Measurements from ENCODE around the gene TMEM222. TPM values are rescaled to one million over a fixed set of nuclear protein-coding genes. Genes with fewer than 3 reads are reported as not detected.

TMEM222 gene
- total RNA-seq, 1 experiment from 2014 or later: 38.3 TPM

DNA sequence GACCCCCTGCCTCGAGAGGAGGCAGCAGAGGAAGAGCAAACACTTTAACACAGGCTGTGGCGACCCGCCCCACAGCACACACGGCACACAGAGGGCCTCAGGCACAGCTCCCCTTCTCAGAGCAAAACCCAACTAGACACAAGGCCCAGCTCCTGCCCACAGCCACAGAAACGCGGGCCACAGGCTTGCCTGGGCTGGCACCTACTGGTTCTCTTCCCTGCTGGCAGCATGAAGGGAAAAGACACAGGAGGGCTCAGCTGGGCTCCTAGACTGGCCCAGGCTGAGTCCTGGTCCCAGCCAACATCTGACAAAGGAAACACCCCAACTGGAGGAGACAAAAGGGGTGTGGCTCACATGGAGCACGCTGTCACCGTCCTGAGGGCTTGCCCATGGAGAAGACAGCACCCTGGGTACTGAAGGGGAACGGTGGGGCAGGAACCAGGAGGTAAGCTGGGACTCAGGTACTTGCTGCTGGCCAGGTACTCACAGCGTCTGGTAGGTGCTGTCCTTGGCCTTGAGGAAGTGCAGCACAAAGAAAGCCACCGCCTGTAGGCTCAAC lies 57.7 kb downstream of the TMEM222 start:
- POLR2A ChIA-PET: interaction anchor here (0.7 to 1.9 kb wide), 4 partner anchors 13 to 80 kb away, joined by 3 to 6 read pairs (median 3); partner anchors contain the start of genes GPR3, MAP3K6 and SYTL1
- Mint-ChIP-seq H3K27me3 (ENCODE audit: insufficient read depth, unreplicated experiment) (no peaks in the 10 kb centered on the region), H3K36me3 (ENCODE audit: insufficient read depth, unreplicated experiment) (no peaks in the 10 kb centered on the region), H3K27ac (ENCODE audit: low read depth, unreplicated experiment) (no peak overlapping the region), H3K4me1 (ENCODE audit: insufficient read depth, unreplicated experiment) (peaks cover 12% of the 10 kb centered on the region), H3K9me3 (ENCODE audit: unreplicated experiment) (no peaks in the 10 kb centered on the region), H3K4me3 (ENCODE audit: unreplicated experiment) (no peak overlapping the region)
- no TSS peak for BruUV-seq (replicated peaks)
- CTCF ChIA-PET: interaction anchor here (0.6 to 2.0 kb wide), 6 partner anchors 8 to 277 kb away, joined by 3 to 11 read pairs (median 4); partner anchors contain the start of gene MAP3K6
- no peak for DNase-seq (ENCODE audit: unreplicated experiment)
- TF ChIP-seq, protein P1, sequence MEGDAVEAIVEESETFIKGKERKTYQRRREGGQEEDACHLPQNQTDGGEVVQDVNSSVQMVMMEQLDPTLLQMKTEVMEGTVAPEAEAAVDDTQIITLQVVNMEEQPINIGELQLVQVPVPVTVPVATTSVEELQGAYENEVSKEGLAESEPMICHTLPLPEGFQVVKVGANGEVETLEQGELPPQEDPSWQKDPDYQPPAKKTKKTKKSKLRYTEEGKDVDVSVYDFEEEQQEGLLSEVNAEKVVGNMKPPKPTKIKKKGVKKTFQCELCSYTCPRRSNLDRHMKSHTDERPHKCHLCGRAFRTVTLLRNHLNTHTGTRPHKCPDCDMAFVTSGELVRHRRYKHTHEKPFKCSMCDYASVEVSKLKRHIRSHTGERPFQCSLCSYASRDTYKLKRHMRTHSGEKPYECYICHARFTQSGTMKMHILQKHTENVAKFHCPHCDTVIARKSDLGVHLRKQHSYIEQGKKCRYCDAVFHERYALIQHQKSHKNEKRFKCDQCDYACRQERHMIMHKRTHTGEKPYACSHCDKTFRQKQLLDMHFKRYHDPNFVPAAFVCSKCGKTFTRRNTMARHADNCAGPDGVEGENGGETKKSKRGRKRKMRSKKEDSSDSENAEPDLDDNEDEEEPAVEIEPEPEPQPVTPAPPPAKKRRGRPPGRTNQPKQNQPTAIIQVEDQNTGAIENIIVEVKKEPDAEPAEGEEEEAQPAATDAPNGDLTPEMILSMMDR (IDR thresholded peaks at IDR 0.05; ENCODE audit: unreplicated experiment): no peak
- intact Hi-C loops (cut with micrococcal nuclease): no loop called here

DNA sequence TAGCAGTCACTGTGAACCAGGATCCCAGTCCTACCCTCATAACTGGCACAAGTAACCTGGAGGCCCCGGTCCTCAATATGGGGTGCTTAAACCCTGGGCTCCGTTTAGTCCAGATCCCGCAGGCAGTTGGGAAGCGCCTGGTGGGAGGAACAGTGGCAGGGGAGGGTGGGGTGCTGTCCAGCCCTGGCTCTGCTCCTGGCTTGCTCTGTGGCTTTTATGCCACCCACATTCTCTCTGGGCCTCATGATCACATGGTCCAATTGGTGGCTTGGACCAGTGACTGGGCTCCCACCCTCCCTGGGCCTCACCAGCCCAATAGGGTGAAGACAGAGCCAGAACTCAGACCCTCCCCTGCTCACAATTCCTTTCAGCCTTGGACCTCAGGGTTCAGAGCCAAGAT lies 58.3 kb downstream of the TMEM222 start:
- Mint-ChIP-seq H3K4me3 (ENCODE audit: unreplicated experiment) (no peak overlapping the region), H3K4me1 (ENCODE audit: insufficient read depth, unreplicated experiment) (peaks cover 12% of the 10 kb centered on the region), H3K9me3 (ENCODE audit: unreplicated experiment) (no peaks in the 10 kb centered on the region), H3K36me3 (ENCODE audit: insufficient read depth, unreplicated experiment) (no peaks in the 10 kb centered on the region), H3K27me3 (ENCODE audit: insufficient read depth, unreplicated experiment) (no peaks in the 10 kb centered on the region), H3K27ac (ENCODE audit: low read depth, unreplicated experiment) (no peak overlapping the region)
- intact Hi-C loops (cut with micrococcal nuclease): no loop called here
- CTCF ChIA-PET: interaction anchor here (0.6 to 2.0 kb wide), 5 partner anchors 7 to 278 kb away, joined by 3 to 11 read pairs (median 4); partner anchors contain the start of gene MAP3K6
- no peak for DNase-seq (ENCODE audit: unreplicated experiment)
- POLR2A ChIA-PET: interaction anchor here (0.7 to 1.2 kb wide), 3 partner anchors 12 to 80 kb away, joined by 3 read pairs; partner anchors contain the start of genes GPR3 and MAP3K6
- BruUV-seq (replicated peaks): no TSS peak
- TF ChIP-seq, protein P1 (IDR thresholded peaks at IDR 0.05; ENCODE audit: unreplicated experiment): no peak

DNA sequence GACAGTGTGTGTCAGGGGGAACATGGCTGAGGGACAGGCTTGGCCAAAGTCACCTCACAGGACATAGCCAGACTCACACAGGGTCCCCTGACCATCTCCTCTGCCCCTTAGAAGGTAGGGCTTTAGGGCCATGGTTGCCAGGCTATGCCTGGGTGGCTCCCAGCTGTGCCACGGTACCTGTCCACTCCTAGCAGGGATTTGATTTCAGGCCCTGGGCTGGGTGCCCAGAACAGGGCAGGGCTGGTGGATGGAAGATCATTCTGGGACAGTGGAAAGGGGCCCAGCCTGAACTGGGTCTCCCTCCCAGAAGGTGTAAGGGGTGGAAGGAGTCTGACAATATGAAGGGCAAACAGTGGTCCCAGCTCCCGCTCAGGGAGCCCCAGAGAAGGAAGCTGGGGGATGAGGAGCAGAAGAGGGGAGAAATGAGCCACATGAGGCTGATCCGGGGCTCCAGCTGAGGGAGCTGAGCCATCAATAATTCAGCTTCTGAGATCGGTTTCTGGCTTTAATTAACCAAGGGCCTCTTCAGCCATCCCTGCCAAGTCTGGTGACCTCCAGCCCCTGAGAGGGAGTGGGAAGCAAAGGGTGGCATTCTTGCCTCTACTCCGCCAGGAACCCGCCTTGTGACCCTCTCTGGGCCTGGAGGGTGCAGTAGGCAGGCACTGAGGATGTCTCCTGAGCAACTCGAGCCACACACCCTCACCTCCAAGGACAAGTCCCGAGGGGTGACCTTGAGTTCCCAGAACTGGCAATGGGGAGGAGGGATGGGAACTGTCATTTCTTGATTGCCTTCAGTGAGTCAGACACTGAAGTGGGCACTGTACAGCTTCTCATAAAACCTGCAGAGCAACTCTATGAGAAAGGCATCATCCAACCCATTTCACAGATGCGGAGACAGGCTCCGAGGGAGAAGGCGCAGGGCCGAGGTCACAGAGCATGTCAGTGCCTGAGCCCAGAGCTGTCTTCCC lies 59.1 kb downstream of the TMEM222 start:
- TF ChIP-seq, protein P1 (IDR thresholded peaks at IDR 0.05; ENCODE audit: unreplicated experiment): no peak
- BruUV-seq (replicated peaks): no TSS peak
- intact Hi-C loops (cut with micrococcal nuclease): no loop called here
- no peaks in the 10 kb centered on the region for H3K27me3 Mint-ChIP-seq (ENCODE audit: insufficient read depth, unreplicated experiment)
- no peak overlapping the region for H3K4me3 Mint-ChIP-seq (ENCODE audit: unreplicated experiment)
- H3K4me1 Mint-ChIP-seq (ENCODE audit: insufficient read depth, unreplicated experiment): peaks cover 12% of the 10 kb centered on the region
- no peaks in the 10 kb centered on the region for H3K9me3 Mint-ChIP-seq (ENCODE audit: unreplicated experiment)
- no peaks in the 10 kb centered on the region for H3K36me3 Mint-ChIP-seq (ENCODE audit: insufficient read depth, unreplicated experiment)
- CTCF ChIA-PET: interaction anchor here (0.6 to 12.0 kb wide), 8 partner anchors 11 to 279 kb away, joined by 3 to 225 read pairs (median 5); partner anchors contain the start of genes MAP3K6 and SYTL1
- no peak for DNase-seq (ENCODE audit: unreplicated experiment)
- POLR2A ChIA-PET: interaction anchor here (0.6 to 4.3 kb wide), 4 partner anchors 11 to 67 kb away, joined by 3 to 29 read pairs (median 4); partner anchors contain the start of gene MAP3K6
- H3K27ac Mint-ChIP-seq (ENCODE audit: low read depth, unreplicated experiment): no peak overlapping the region
